ENCODE data around the gene LRRFIP1.

The LRRFIP1 gene

DNA sequence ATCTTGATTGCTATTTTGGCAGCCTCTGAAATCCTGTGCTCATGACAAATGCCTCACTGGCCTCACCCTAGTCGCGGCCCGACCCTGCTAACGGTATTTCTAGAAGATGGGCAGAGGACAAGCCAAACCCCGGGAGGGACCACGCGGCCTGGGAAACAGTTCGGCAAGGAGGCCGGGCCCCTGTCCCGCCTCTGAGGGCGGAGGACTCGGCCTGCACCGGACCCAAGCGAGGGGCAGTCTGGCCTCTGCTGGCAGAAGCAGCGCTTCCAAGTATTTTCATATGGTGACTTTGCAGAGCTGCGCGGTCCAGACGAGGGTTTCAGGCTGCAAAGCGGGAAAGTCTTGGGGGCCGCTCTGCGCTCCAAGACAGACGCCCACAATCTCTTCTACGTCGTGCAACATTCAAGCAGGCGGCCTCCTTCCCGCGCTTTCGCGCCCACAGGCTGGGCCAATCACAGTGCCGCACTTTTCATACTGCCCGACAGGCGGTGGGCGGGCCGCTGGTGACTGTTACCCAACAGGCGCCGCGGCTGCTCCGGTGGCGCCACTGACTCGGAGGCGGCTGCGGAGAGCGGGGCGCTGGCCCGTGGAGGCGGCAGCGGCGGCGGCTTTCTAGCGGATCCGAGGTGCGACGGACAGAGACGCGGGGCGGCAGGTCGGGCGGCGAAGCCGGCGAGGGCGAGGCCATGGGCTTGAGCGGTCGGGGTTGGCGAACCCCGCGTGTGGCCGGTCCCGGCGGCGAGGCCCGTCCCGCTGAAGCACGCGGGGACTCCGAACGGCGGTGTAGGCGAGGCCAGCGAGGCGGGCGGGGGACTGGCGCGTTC lies 171.1 kb downstream of the LRRFIP1 start, which contains the start of gene RBM44:
Gene RBM44, plus strand, starts transcription at position 544 of the 824 bp plus-strand sequence. CDS start 14,831 bp downstream, outside the sequence.
- DNase-seq, result no peak

GRCh38 chr2:237799060-237799428 lies 171.7 kb downstream of the LRRFIP1 start:
- DNase-seq, result no peak

GRCh38 chr2:237801466-237801865 lies 174.1 kb downstream of the LRRFIP1 start:
- no peak for DNase-seq

DNA sequence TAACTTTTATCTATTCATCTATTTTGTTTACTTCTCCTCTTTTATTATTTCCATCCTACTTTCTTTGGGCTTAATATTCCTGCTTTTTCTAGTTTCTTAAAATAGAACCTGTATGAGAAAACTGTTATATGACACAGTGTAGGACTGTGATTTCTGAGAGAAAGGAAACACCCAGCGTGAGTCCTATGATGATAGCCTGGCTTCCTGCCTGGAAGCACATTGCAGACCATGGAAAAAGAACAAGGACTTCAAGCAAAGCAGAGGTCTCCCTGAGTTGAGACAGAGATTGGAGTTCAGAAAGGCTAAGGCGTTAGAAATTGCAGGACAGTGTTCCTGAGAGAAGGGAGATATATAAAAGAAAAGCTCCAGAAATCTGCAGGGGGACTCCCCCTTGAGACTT lies 178.9 kb downstream of the LRRFIP1 start:
- no peak for DNase-seq

GRCh38 chr2:237815637-237816036 lies 188.2 kb downstream of the LRRFIP1 start:
- no peak for DNase-seq

DNA sequence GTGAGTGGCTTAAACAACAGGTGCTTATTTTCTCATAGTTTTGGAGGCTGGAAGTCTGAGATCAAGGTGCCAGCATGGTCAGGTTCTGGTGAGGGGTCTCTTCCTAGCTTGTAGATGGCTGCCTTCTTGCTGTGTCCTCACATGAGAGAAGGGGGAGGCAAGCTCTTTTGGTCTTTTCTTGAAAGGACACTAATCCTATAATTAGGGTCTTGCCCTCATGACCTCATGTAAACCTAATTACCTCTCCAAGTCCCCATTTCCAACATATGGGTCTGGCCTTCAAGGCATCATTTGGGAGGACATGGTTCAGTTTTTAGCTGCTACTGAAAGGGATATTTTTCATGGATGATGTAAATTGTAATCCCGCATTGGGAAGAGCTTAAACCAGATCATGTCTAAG lies 189.1 kb downstream of the LRRFIP1 start:
- no peak for DNase-seq

- DNase-seq, result no peak
Measured at GRCh38 chr2:237818066-237818473, 190.7 kb downstream of the LRRFIP1 start.

DNA sequence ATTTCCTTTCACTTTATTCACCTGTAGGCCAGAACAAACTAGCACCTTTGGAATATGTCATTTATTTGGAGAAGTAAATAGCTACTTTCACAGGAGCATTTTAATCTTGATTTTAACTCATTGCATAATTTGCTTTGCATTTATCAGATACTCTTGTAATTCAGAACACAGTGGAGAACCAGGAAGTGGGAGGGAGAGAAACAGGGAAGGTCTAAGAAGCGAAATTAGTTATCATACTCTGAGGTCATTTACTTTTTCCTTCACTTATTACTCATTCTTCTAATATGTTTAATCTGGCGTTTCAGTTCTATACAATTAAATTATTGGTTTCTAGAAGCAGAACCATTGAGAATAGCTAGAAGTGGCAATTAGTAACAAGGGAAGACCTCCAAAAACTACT lies 191.8 kb downstream of the LRRFIP1 start:
- DNase-seq, result no peak

DNA sequence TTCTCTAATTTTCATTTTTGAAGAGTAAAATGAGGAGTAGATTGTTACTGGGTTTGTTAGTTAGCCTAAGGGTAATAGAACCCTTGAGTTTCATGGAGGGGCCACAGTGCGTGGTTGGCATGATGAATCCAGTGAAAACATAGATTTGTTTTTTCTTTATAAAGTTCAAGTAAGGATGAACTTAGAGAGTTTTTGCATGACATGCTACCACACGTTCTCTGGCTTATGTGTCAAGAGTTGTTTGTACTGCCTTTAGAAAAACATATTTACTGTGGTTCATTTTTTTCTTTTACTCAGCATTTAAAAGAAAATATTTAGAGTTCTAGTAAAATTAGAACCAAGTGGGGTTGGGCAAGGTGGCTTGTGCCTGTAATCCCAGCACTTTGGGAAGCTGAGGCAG lies 193.0 kb downstream of the LRRFIP1 start:
- no peak for DNase-seq

DNA sequence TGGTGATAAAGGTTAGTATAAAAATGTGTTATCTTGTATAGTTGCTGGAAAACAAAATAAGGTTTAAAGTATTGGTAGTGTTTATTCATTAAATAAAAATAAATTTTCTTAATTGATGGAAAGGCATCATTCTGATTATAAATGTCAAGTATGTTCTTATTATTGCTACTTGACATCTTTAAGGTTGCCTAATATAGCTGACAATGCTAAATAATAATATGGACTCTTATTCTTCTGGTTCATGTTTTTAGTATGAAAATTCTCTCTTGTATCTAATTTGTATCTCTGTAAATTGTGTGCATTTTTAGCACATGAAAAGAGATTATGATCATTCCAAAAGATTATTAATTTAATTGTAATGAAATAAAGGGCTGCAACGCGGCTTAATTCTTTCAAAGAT lies 196.2 kb downstream of the LRRFIP1 start:
- no peak for DNase-seq

GRCh38 chr2:237824085-237824484 lies 196.7 kb downstream of the LRRFIP1 start:
- DNase-seq, result no peak

GRCh38 chr2:237827421-237827987 lies 200.1 kb downstream of the LRRFIP1 start:
- DNase-seq, result no peak
